Osteoblast (primary cell): ENCODE data around the gene CCNA2. TPM values are rescaled to one million over a fixed set of nuclear protein-coding genes. Genes with fewer than 3 reads are reported as not detected.

Experiments
- DNase-seq: peaks from one replicate; pipeline ENCODE4 v3.0.0; 2011; ENCODE audit warnings: low spot score, mixed read lengths; ENCODE audit not compliant: insufficient read length; ENCODE audit errors: missing footprints
- H2AFZ ChIP-seq: 2 replicates; pipeline ENCODE4 v1.6.0; 2011; ENCODE audit warnings: mild to moderate bottlenecking, low read length
- H3K27ac ChIP-seq: 2 replicates; pipeline ENCODE4 v1.5.1; 2011; ENCODE audit warnings: mild to moderate bottlenecking, low read depth, low read length, moderate library complexity
- H3K27me3 ChIP-seq: 2 replicates; pipeline ENCODE4 v1.6.0; 2012; ENCODE audit warnings: mild to moderate bottlenecking, control low read depth, inconsistent platforms, low read length, moderate library complexity; ENCODE audit not compliant: insufficient read depth
- H3K36me3 ChIP-seq: 2 replicates; pipeline ENCODE4 v1.5.1; 2011; ENCODE audit warnings: mild to moderate bottlenecking, low read length, control low read depth, moderate library complexity; ENCODE audit not compliant: insufficient read depth
- H3K4me1 ChIP-seq: 2 replicates; pipeline ENCODE4 v1.5.1; 2011; ENCODE audit warnings: mild to moderate bottlenecking, low read length, control low read depth, moderate library complexity; ENCODE audit not compliant: insufficient read depth
- H3K4me2 ChIP-seq: 2 replicates; pipeline ENCODE4 v1.6.0; 2011; ENCODE audit warnings: mild to moderate bottlenecking, low read length; ENCODE audit not compliant: insufficient read depth
- H3K4me3 ChIP-seq: fragments of 200-600 bp; sonication (generic); 3 replicates; pipeline ENCODE4 v1.5.1; 2012; ENCODE audit warnings: mild to moderate bottlenecking, low read length, inconsistent platforms; ENCODE audit not compliant: insufficient read depth
- H3K79me2 ChIP-seq: 2 replicates; pipeline ENCODE4 v1.6.0; 2012; ENCODE audit warnings: mild to moderate bottlenecking, low read length, control low read depth, inconsistent platforms; ENCODE audit not compliant: insufficient read depth
- H3K9me3 ChIP-seq: 2 replicates; pipeline ENCODE4 v1.5.1; 2011; ENCODE audit warnings: low read depth, low read length, control low read depth
- H4K20me1 ChIP-seq: 2 replicates; pipeline ENCODE4 v1.6.0; 2012; ENCODE audit warnings: mild to moderate bottlenecking, low read length, control low read depth; ENCODE audit not compliant: insufficient read depth
- total RNA-seq: library from RNA; depleted of rRNA; stranded (reverse); fragments of >200 nt; gene quantifications from 2 replicates; pipeline ENCODE4 v1.2.3, GENCODE V29; 2012
- TF ChIP-seq, protein P1 (sequence below): IDR thresholded peaks from 2 replicates; pipeline ENCODE4 v1.5.1; 2011; ENCODE audit warnings: mild to moderate bottlenecking, low read depth, low read length, moderate library complexity; ENCODE audit errors: extremely low read depth

Gene CCNA2
- total RNA-seq, 1 donor = 8.7 TPM

GRCh38 chr4:121791481-121791880 is 32.2 kb downstream of the CCNA2 start:
- H2AFZ ChIP-seq = no peak overlapping the region
- TF ChIP-seq, protein P1, sequence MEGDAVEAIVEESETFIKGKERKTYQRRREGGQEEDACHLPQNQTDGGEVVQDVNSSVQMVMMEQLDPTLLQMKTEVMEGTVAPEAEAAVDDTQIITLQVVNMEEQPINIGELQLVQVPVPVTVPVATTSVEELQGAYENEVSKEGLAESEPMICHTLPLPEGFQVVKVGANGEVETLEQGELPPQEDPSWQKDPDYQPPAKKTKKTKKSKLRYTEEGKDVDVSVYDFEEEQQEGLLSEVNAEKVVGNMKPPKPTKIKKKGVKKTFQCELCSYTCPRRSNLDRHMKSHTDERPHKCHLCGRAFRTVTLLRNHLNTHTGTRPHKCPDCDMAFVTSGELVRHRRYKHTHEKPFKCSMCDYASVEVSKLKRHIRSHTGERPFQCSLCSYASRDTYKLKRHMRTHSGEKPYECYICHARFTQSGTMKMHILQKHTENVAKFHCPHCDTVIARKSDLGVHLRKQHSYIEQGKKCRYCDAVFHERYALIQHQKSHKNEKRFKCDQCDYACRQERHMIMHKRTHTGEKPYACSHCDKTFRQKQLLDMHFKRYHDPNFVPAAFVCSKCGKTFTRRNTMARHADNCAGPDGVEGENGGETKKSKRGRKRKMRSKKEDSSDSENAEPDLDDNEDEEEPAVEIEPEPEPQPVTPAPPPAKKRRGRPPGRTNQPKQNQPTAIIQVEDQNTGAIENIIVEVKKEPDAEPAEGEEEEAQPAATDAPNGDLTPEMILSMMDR = no peak
- H3K9me3 ChIP-seq = no peaks in the 10 kb centered on the region
- DNase-seq = peak; percentile 35
- no peaks in the 10 kb centered on the region for H3K36me3 ChIP-seq
- H3K4me1 ChIP-seq = peaks cover 51% of the 10 kb centered on the region
- no peak overlapping the region for H3K4me3 ChIP-seq
- H3K27ac ChIP-seq = peak overlapping the region; percentile 88
- peak overlapping the region; percentile 56 for H3K4me2 ChIP-seq
- H3K79me2 ChIP-seq = no peaks in the 10 kb centered on the region
- H4K20me1 ChIP-seq = no peaks in the 10 kb centered on the region
- H3K27me3 ChIP-seq = no peaks in the 10 kb centered on the region

DNA sequence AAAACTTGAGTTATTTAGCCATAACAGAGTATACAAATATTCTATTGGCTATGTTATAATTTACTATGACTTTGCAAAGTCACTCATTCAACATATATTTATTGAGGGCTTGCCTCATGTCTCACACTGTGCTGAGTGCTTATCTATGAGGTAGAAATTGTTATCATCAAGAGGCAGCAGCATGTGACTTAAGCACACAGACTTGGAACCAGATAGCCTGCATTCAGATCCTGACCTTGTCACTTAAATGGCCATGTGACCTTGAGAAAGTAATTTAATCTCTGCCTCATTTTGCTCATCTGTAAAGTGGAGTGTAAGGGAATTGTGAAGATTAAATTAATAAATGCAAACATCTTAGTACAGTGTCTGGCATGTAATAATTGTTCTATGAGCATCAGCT is 32.7 kb downstream of the CCNA2 start:
- no peak overlapping the region for H3K4me3 ChIP-seq
- TF ChIP-seq, protein P1 = no peak
- H3K27me3 ChIP-seq = no peaks in the 10 kb centered on the region
- no peaks in the 10 kb centered on the region for H3K36me3 ChIP-seq
- peak overlapping the region; percentile 56 for H3K4me2 ChIP-seq
- H3K4me1 ChIP-seq = peaks cover 56% of the 10 kb centered on the region
- no peaks in the 10 kb centered on the region for H3K9me3 ChIP-seq
- H3K27ac ChIP-seq = peak overlapping the region; percentile 88
- no peak overlapping the region for H2AFZ ChIP-seq
- no peak for DNase-seq
- H4K20me1 ChIP-seq = no peaks in the 10 kb centered on the region
- no peaks in the 10 kb centered on the region for H3K79me2 ChIP-seq

GRCh38 chr4:121789960-121790829 is 33.5 kb downstream of the CCNA2 start:
- Histone ChIP-seq H2AFZ (no peak overlapping the region), H3K4me2 (peak overlapping the region; percentile 21), H3K27ac (peak overlapping the region; percentile 88), H3K4me3 (no peak overlapping the region), H3K27me3 (no peaks in the 10 kb centered on the region), H4K20me1 (no peaks in the 10 kb centered on the region), H3K4me1 (peaks cover 64% of the 10 kb centered on the region), H3K79me2 (no peaks in the 10 kb centered on the region), H3K36me3 (no peaks in the 10 kb centered on the region), H3K9me3 (no peaks in the 10 kb centered on the region)
- peak; percentile 45 for DNase-seq
- TF ChIP-seq, protein P1 = no peak

GRCh38 chr4:121789455-121789854 is 34.2 kb downstream of the CCNA2 start:
- Histone ChIP-seq H3K4me2 (peak overlapping the region; percentile 21), H3K4me1 (peaks cover 68% of the 10 kb centered on the region), H3K27ac (peak overlapping the region; percentile 88), H3K4me3 (no peak overlapping the region), H2AFZ (no peak overlapping the region), H4K20me1 (no peaks in the 10 kb centered on the region), H3K36me3 (no peaks in the 10 kb centered on the region), H3K9me3 (no peaks in the 10 kb centered on the region), H3K79me2 (no peaks in the 10 kb centered on the region), H3K27me3 (no peaks in the 10 kb centered on the region)
- no peak for DNase-seq
- TF ChIP-seq, protein P1 = no peak
